B cell (primary cell): ENCODE measurements around the gene UBR3. TPM values are rescaled to one million over a fixed set of nuclear protein-coding genes. Genes with fewer than 3 reads are reported as not detected.

ENCODE experiments used
- ATAC-seq: fragments of 200-7000 bp; cut with Tn5 transposase; one replicate; pipeline ENCODE4 v1.10.0; 2021; ENCODE audit warnings: low read depth, mild to moderate bottlenecking, moderate number of reproducible peaks, moderate library complexity
- CTCF ChIA-PET: fragments of 350-600 bp; sonication (Branson Sonifier 250); formaldehyde crosslinking; loops from one replicate; lab custom pipeline; 2021; ENCODE audit warnings: antibody characterized with exemption, inconsistent platforms; lab: Charles Lee
- POLR2A ChIA-PET: fragments of 350-600 bp; sonication (Branson Sonifier 250); formaldehyde crosslinking; loops from one replicate; lab custom pipeline; 2021; ENCODE audit warnings: antibody characterized with exemption; lab: Charles Lee
- DNase-seq: peaks from one replicate; pipeline ENCODE4 v3.0.0; 2013
- H2AFZ ChIP-seq: 2 replicates; pipeline ENCODE4 v1.6.1; 2012; ENCODE audit warnings: mild to moderate bottlenecking, low read depth, low read length; ENCODE audit not compliant: insufficient read depth, poor library complexity, severe bottlenecking
- H3K27ac ChIP-seq, 2 donors: 1 replicate in 1 of 2; 2 replicates in 1 of 2; pipeline ENCODE4 v1.5.1; 2012 to 2013; ENCODE audit warnings: low read length in 2 of 2, mild to moderate bottlenecking in 2 of 2, moderate library complexity in 1 of 2
- H3K27me3 ChIP-seq, 4 experiments: fragments of 200-600 bp in 1 of 4; sonication (generic) in 1 of 4; replicated peaks in 1 of 4; 1 replicate in 2 of 4; 2 replicates in 2 of 4; pipeline versions ENCODE4 v1.6.1 to v1.7.0; 2013 to 2016; ENCODE audit warnings: low read length in 3 of 4, mild to moderate bottlenecking in 2 of 4, mixed read lengths in 1 of 4, moderate library complexity in 1 of 4; ENCODE audit not compliant: insufficient read depth in 4 of 4, control insufficient read depth in 3 of 4; ENCODE audit errors: control extremely low read depth in 1 of 4
- H3K36me3 ChIP-seq, 2 experiments: replicated peaks in 1 of 2; 1 replicate in 1 of 2; 2 replicates in 1 of 2; pipeline versions ENCODE4 v1.6.1 to v1.7.1; 2013; ENCODE audit warnings: low read length in 1 of 2; ENCODE audit not compliant: insufficient read depth in 2 of 2, control insufficient read depth in 1 of 2; ENCODE audit errors: control extremely low read depth in 1 of 2, extremely low read depth in 1 of 2
- H3K4me1 ChIP-seq, 2 donors: fragments of 200-600 bp in 1 of 2; sonication (generic) in 1 of 2; 1 replicate in 1 of 2; 2 replicates in 1 of 2; pipeline versions ENCODE4 v1.5.1 to v1.6.1; 2013 to 2017; ENCODE audit warnings: low read length in 2 of 2; ENCODE audit not compliant: control insufficient read depth in 2 of 2, insufficient read depth in 2 of 2
- H3K4me2 ChIP-seq: replicated peaks from 2 replicates; pipeline ENCODE3; 2012; ENCODE audit warnings: mild to moderate bottlenecking, low read depth, low read length; ENCODE audit not compliant: poor library complexity, severe bottlenecking
- H3K4me3 ChIP-seq, 5 experiments: fragments of 200-600 bp in 1 of 5; sonication (generic) in 1 of 5; 1 replicate in 3 of 5; 2 replicates in 2 of 5; pipeline versions ENCODE4 v1.5.1 to v1.7.0; 2011 to 2016; ENCODE audit warnings: low read length in 4 of 5, mild to moderate bottlenecking in 4 of 5, low read depth in 2 of 5, control low read depth in 1 of 5, moderate library complexity in 1 of 5; ENCODE audit not compliant: insufficient read depth in 1 of 5; ENCODE audit errors: control extremely low read depth in 1 of 5, extremely low read depth in 1 of 5
- H3K79me2 ChIP-seq: fragments of 200-600 bp; sonication (generic); one replicate; pipeline ENCODE4 v1.6.0; 2016; ENCODE audit warnings: low read length; ENCODE audit not compliant: control insufficient read depth, insufficient read depth
- H3K9ac ChIP-seq: fragments of 200-600 bp; sonication (generic); 2 replicates; pipeline ENCODE4 v1.6.1; 2017; ENCODE audit warnings: mild to moderate bottlenecking, low read length, moderate library complexity
- H3K9me3 ChIP-seq, 3 donors: one replicate each; pipeline versions ENCODE4 v1.6.1 to v1.7.1; 2013; ENCODE audit warnings: low read length in 2 of 3; ENCODE audit not compliant: control insufficient read depth in 2 of 3, insufficient read depth in 1 of 3; ENCODE audit errors: control extremely low read depth in 1 of 3
- H4K20me1 ChIP-seq: 2 replicates; pipeline ENCODE4 v1.6.0; 2012; ENCODE audit warnings: mild to moderate bottlenecking, low read length; ENCODE audit not compliant: insufficient read depth, control insufficient read depth, poor library complexity, severe bottlenecking
- H3K27ac Mint-ChIP-seq: one replicate; pipeline ENCODE4 v1.8.0; 2021; ENCODE audit warnings: mixed read lengths
- H3K27me3 Mint-ChIP-seq: one replicate; pipeline ENCODE4 v1.8.0; 2021; ENCODE audit warnings: mixed read lengths
- H3K4me1 Mint-ChIP-seq: one replicate; pipeline ENCODE4 v1.8.0; 2021; ENCODE audit warnings: mixed read lengths
- H3K4me3 Mint-ChIP-seq: one replicate; pipeline ENCODE4 v1.8.0; 2021; ENCODE audit warnings: mixed read lengths
- H3K9me3 Mint-ChIP-seq: one replicate; pipeline ENCODE4 v1.8.0; 2022; ENCODE audit warnings: mixed read lengths; ENCODE audit not compliant: insufficient read depth
- CTCF ChIP-seq: fragments of 200-600 bp; IDR thresholded peaks from one replicate; pipeline ENCODE4 v1.8.0; 2022; ENCODE audit warnings: antibody characterized with exemption, mild to moderate bottlenecking
- EZH2 ChIP-seq: IDR thresholded peaks from 2 replicates; pipeline ENCODE4 v1.6.1; 2012; ENCODE audit warnings: borderline replicate concordance, low read depth, mild to moderate bottlenecking, moderate library complexity, low read length; ENCODE audit not compliant: insufficient read depth, poor library complexity, severe bottlenecking
- WGBS: methylation state at CpG from one replicate; pipeline ENCODE4 v1.1.5; 2013; ENCODE audit warnings: missing lambda C conversion rate; ENCODE audit not compliant: insufficient coverage; 5-methylcytosine and 5-hydroxymethylcytosine counted together
- intact Hi-C: fragments of 100-400 bp; cut with micrococcal nuclease; formaldehyde crosslinking; loops from one replicate; pipeline ENCODE4 v1.10.0; 2022
- polyA plus RNA-seq: library from polyadenylated mRNA; depleted of rRNA; stranded (reverse); fragments of >200 nt; gene quantifications from 2 replicates; pipeline ENCODE4 v1.2.3, GENCODE V29; 2012
- total RNA-seq, 2 donors: library from RNA; stranded (reverse); fragments of 120-200 nt in 1 of 2; gene quantifications; 1 replicate in 1 of 2; 2 replicates in 1 of 2; pipeline versions ENCODE4 v1.2.3 to v1.2.4, GENCODE V29; 2013 to 2022

Gene UBR3
- total and polyA plus RNA-seq, 2 donors (not counting 1 experiment from before 2014, with no cell fraction given), result 5.9 to 58.1 TPM

DNA sequence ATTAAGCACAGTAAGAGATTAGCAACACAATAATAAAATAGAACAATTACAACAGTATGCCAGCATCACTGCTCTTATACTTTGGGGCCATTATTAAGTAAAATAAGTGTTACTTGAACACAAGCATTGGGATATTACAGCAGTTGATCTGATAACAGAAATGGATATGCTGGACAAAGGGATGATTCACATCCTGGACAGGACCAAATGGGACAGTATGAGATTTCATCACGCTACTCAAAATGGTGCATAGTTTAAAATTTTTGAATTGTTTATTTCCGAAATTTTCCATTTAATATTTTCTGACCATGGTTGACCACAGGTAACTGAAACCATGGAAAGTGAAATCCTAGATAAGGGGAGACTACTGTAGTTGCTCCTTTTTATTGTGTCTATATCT, 138.2 kb downstream of the UBR3 start:
- Histone ChIP-seq H3K9ac (no peak overlapping the region), H3K27ac (no peak overlapping the region), H3K4me1 (no peaks in the 10 kb centered on the region), H3K36me3 (peaks cover 2 to 25% of the 10 kb centered on the region in 2 experiments), H3K4me3 (no peak overlapping the region), H3K79me2 (no peaks in the 10 kb centered on the region), H3K27me3 (no peaks in the 10 kb centered on the region), H4K20me1 (no peaks in the 10 kb centered on the region), H2AFZ (no peak overlapping the region), H3K4me2 (no peak overlapping the region), H3K9me3 (peaks cover 0 to 4% (median 0%) of the 10 kb centered on the region in 3 donors)
- Mint-ChIP-seq H3K27ac (no peak overlapping the region), H3K9me3 (no peaks in the 10 kb centered on the region), H3K4me1 (no peaks in the 10 kb centered on the region), H3K4me3 (no peak overlapping the region), H3K27me3 (no peaks in the 10 kb centered on the region)
- ATAC-seq, result no peak
- POLR2A ChIA-PET, result no interaction called here
- no peak for TF ChIP-seq EZH2
- no peak for TF ChIP-seq CTCF
- intact Hi-C loops, result no loop called here
- CTCF ChIA-PET, result no interaction called here
- DNase-seq, result no peak
- WGBS, result no CpG with 5 or more reads among the region's 2 CpGs

- H3K27me3 Mint-ChIP-seq, result no peaks in the 10 kb centered on the region
- Histone ChIP-seq H3K27ac (no peak overlapping the region), H3K27me3 (no peaks in the 10 kb centered on the region), H3K4me2 (no peak overlapping the region), H3K36me3 (peaks cover 1 to 22% of the 10 kb centered on the region in 2 experiments), H2AFZ (no peak overlapping the region), H3K4me1 (no peaks in the 10 kb centered on the region), H3K4me3 (no peak overlapping the region), H3K9ac (no peak overlapping the region), H4K20me1 (no peaks in the 10 kb centered on the region), H3K9me3 (peaks cover 0 to 4% (median 0%) of the 10 kb centered on the region in 3 donors), H3K79me2 (no peaks in the 10 kb centered on the region)
- ChIA-PET POLR2A (no interaction called here), CTCF (interaction anchor here (0.5 kb wide), 1 partner anchor 1836 kb away, joined by 3 read pairs; no protein-coding TSS in a partner anchor)
- H3K4me3 Mint-ChIP-seq, result no peak overlapping the region
- TF ChIP-seq EZH2 (no peak), CTCF (no peak)
- H3K4me1 Mint-ChIP-seq, result no peaks in the 10 kb centered on the region
- ATAC-seq (no peak), DNase-seq (no peak)
- intact Hi-C loops, result no loop called here
- no CpG with 5 or more reads among the region's 4 CpGs for WGBS
- no peak overlapping the region for H3K27ac Mint-ChIP-seq
- H3K9me3 Mint-ChIP-seq, result no peaks in the 10 kb centered on the region
Measured at GRCh38 chr2:169966454-169966853, 139.2 kb downstream of the UBR3 start.
